Urinary bladder (tissue), 4 donors: ENCODE data around the gene TUBB1. TPM values are rescaled to one million over a fixed set of nuclear protein-coding genes. Genes with fewer than 3 reads are reported as not detected.
"Not testable (repeated sequence)": the region's sequence is repeated elsewhere in the genome, so short reads cannot be mapped to it uniquely, and the experiment has no call there.

Source experiments
- DNase-seq: peaks from one replicate; pipeline ENCODE4 v3.0.0-alpha.2; 2015; ENCODE audit errors: extremely low spot score
- H3K27ac ChIP-seq: one replicate; pipeline ENCODE4 v1.5.1; 2013; ENCODE audit warnings: low read depth, mild to moderate bottlenecking, moderate library complexity
- H3K36me3 ChIP-seq: one replicate; pipeline ENCODE4 v1.6.1; 2013; ENCODE audit warnings: mild to moderate bottlenecking, moderate library complexity; ENCODE audit not compliant: insufficient read depth
- H3K4me1 ChIP-seq: one replicate; pipeline ENCODE4 v1.6.1; 2013; ENCODE audit warnings: mild to moderate bottlenecking, moderate library complexity; ENCODE audit not compliant: insufficient read depth
- H3K4me3 ChIP-seq: one replicate; pipeline ENCODE4 v1.5.1; 2013; ENCODE audit warnings: low read depth, low read length
- WGBS: extraction: QIAGEN DNeasy Blood & Tissue Kit; methylation state at CpG from one replicate; pipeline ENCODE4 v1.1.7; 2013; 5-methylcytosine and 5-hydroxymethylcytosine counted together
- polyA plus RNA-seq: library from polyadenylated mRNA; stranded (reverse); fragments of 200-250 nt; gene quantifications from one replicate; pipeline ENCODE4 v1.2.3, GENCODE V29; 2013
- total RNA-seq: library from RNA; depleted of rRNA; stranded (reverse); fragments of >200 nt; gene quantifications from one replicate; pipeline ENCODE4 v1.2.3, GENCODE V29; 2014
- donor health status: healthy with polysubstance abuse.
- donor health status: healthy.

TUBB1 gene
- total and polyA plus RNA-seq, 2 donors, result 0.05 to 0.58 TPM

- 61% methylated on average over 17 of the region's 17 CpGs for WGBS
- Histone ChIP-seq H3K4me3 (no peak overlapping the region), H3K36me3 (no peaks in the 10 kb centered on the region), H3K4me1 (no peaks in the 10 kb centered on the region), H3K27ac (no peak overlapping the region)
- no peak for DNase-seq
These were observed 14.3 kb upstream of the TUBB1 start for GRCh38 chr20:59004763-59005522.

DNA sequence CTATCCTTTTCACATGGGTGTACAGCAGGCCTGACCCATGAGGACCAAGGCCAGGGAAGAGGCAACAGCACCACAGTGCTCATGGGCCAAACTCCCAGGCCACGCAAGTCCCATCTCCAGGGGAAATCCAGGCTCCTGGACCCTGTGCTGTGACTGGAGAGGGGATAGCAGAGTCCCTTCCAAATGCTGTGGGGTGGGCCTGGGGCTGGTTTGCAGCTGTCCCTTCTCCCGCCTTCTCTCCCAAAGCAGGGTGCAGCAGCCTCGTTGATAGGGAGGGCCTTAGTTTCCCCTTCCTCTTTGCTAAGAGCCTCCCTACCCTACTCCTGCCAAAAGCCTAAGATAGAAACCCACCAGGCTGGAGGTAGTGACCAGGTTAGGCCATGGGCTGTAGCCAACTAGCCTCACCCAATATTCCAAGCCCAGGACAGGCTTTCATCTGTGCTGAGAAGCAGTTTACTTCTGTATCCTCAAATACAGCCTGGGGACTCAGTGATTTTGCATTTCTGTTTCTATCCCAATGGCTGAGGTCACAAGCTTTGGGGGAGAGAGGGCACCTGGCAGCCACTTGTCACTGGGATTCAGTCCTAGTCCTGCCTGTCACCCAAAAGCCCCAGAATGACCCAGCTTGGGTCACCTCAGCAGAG, 13.6 kb upstream of the TUBB1 start:
- Histone ChIP-seq H3K4me3 (peak overlapping the region; percentile 77), H3K4me1 (no peaks in the 10 kb centered on the region), H3K36me3 (no peaks in the 10 kb centered on the region), H3K27ac (no peak overlapping the region)
- DNase-seq, result no peak
- 84% methylated on average over 3 of the region's 3 CpGs for WGBS

DNA sequence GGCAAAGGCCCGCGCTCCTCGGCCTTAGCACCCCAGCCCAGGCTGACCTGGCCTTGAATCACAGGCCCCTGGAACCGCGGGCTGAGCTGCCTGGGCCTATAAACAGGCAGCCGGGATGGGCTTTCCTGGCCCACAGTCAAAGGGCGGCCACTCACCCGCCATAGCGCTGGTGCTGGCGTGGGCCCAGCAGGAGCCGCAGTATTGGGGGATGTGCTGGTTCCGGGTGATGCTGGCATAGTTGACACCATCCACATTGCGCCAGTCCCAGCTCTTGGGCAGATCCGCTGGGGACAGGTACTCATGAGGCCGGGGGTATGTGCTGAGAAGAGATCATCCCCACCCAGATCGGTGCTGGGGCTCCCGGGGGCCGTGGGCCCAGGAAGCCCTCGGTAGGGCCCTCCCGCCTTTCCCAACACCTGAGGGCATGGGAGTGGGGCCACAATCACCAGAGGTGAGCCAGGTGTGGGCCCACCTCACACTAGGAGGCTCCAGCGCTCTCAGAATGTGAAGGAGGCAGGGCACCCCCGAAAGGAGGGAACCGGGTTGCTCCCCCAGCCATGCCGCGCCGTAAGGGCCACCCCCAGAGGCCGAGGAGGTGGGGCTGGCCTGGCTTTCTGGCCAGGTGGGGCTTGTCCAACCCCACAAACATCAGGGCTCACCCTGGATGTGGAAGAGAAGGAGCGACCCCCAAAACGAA, 12.9 kb upstream of the TUBB1 start:
- DNase-seq, result no peak
- H3K27ac ChIP-seq, result peak overlapping the region; percentile 35
- WGBS, result 34% methylated on average over 29 of the region's 29 CpGs
- H3K36me3 ChIP-seq, result no peaks in the 10 kb centered on the region
- peak overlapping the region; percentile 77 for H3K4me3 ChIP-seq
- no peaks in the 10 kb centered on the region for H3K4me1 ChIP-seq

GRCh38 chr20:59006864-59007664, 12.2 kb upstream of the TUBB1 start, which contains the start of gene CTSZ:
TSS of gene CTSZ (minus strand) at chr20:59007254. CDS start at chr20:59007128, 126 bp downstream.
- Histone ChIP-seq H3K4me3 (peak within 1 kb of the TSS; percentile 77), H3K4me1 (no peaks in the 10 kb centered on the region), H3K27ac (peak within 1 kb of the TSS; percentile 35), H3K36me3 (no peaks in the 10 kb centered on the region)
- DNase-seq, result no peak
- WGBS, result 7% methylated on average over 82 of the region's 82 CpGs

DNA sequence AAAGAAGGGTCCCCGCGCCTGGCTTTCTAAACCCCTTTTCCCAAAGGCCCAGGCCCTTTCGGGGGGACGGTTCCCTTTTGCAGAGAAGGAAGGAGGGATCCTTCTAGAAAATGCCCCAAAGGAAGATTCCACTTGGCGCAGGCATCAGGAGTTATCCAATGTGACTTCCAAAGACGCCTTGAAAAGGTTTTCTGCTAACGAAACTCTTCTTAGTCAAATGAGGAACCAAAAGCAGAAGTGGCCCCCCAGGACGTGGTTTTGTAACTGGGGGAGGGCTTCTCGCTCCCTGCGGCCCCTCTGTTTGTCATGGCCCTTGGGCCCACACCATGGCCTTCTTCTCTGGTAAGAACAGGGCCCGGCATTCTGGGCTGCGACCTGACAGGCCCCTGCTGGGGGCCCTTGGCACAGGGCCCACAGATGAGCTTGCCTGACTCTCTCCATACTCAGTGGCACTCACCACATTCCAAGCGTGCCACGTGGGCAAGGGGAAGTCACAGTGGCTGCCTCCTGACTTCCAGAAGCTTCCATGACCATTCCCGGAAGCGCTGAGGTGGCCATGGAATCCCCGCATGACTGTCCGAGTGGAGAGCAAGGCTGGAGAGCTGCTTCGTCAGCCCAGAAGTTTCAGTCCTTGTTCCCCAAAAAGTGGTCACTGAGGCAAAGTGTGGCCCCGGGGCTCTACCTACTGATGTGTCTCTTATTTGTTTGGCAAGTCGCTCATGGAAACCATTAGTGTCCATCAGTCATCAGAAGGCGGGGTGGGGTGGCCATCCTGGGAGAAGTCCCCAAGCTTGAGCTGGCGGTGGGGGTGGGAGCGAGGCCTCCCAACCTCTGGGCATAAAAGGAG, 11.3 kb upstream of the TUBB1 start:
- Histone ChIP-seq H3K36me3 (no peaks in the 10 kb centered on the region), H3K4me3 (peak overlapping the region; percentile 77), H3K27ac (no peak overlapping the region), H3K4me1 (no peaks in the 10 kb centered on the region)
- 87% methylated on average over 24 of the region's 24 CpGs for WGBS
- no peak for DNase-seq

DNA sequence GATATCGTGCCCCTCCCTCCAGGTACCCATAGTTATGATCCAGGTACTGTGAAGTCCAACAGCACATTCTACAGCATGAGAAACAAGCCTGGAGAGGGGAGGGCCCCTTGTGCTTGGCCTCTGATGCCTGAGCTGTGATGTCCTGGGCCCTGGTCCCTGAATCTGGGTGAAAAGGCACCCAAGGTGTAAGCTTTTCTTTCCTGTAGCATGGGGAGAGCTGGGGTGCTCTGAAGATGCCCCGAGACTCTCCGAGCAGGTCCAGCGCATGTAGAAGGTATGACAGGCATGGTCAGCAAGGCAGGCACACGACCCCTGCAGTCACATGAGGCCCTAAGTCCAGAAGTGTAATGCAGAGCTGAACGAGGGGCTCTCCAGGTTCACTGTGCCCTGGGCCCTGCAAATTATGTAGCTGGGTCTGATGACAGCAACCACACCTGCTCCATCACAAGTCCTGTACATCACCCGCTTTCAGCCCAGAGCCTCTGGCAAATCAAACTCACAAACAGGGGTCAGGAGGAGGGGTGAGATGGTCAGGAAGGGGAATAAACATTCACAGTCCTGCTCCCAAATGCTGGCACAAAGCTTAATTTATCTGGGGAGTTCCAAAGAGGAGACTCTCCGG, 10.4 kb upstream of the TUBB1 start:
- DNase-seq, result no peak
- Histone ChIP-seq H3K36me3 (no peaks in the 10 kb centered on the region), H3K4me3 (no peak overlapping the region), H3K4me1 (no peaks in the 10 kb centered on the region), H3K27ac (no peak overlapping the region)
- WGBS, result 87% methylated on average over 8 of the region's 8 CpGs

DNA sequence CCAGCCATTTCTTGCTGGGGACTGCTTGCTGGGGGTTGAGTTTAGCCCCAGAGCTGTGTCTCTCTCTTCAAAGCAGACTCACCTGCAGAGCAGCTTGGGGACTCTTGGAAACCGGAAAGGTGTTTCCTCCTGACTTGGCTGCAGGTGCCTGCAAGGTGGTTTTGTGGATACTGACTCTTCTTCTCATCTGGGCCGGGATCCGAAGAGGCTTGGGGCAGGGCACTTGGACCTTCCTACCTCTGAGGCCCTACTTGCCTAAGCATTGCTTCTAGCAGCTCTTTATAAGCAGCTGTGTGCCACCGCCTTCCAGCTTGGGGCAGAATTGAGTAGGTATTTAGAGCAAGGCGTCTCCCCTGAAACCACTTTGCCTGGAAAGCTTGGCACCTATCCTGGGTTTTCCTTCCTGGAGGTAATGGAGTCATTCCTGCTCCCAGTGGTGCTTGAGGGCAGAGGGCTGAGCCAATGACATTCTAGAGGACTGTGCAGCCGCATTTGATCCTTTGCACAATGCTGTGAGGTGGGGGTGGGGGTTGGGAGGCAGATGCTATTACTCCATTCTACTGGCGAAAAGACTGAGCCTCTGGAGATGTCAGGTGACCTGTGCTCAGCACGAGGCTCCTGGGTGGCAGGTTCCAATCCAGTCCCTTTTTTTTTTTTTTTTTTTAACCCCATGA, 8.8 kb upstream of the TUBB1 start:
- Histone ChIP-seq H3K36me3 (no peaks in the 10 kb centered on the region), H3K27ac (no peak overlapping the region), H3K4me1 (no peaks in the 10 kb centered on the region), H3K4me3 (no peak overlapping the region)
- 77% methylated on average over 8 of the region's 8 CpGs for WGBS
- DNase-seq, result no peak

DNA sequence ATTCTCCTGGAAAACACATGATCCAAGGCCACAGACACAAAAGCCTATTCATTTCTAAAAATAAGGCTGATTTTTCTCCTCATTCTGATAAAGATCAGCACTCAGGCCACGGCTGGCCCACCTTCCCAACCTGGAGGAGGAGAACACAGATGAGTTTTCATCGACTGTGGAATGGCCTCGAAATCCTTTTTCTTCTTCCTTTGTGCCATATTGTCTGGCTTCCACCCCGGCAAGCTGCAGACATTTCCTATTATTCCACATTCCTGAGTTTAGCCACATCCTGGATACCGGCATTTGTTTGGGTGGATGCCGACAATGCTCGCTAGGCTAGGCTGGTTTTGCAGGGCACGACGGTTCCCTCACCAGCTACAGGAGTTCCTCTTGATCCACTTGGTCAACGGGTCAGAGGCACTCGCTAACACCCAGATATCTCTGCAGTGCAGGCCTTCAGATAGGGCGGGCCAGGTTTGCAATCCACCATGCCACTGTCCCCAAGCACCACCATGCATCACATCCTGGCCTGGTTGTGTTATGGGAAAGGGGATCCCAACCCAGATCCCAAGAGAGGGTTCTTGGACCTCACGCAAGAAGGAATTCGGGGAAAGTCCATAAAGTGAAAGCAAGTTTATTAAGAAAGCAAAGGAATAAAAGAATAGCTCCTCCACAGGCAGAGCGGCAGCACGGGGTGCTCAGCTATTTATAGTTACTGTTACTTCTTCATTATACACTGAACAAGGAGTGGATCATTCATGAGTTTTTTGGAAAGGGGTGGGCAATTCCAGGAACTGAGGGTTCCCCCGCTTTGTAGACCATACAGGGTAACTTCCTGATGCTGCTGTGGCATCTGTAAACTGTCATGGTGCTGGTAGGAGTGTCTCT, 8.0 kb upstream of the TUBB1 start:
- no peak for DNase-seq
- Histone ChIP-seq H3K36me3 (no peaks in the 10 kb centered on the region), H3K4me3 (no peak overlapping the region), H3K4me1 (no peaks in the 10 kb centered on the region), H3K27ac (no peak overlapping the region)
- 65% methylated on average over 17 of the region's 17 CpGs for WGBS

DNA sequence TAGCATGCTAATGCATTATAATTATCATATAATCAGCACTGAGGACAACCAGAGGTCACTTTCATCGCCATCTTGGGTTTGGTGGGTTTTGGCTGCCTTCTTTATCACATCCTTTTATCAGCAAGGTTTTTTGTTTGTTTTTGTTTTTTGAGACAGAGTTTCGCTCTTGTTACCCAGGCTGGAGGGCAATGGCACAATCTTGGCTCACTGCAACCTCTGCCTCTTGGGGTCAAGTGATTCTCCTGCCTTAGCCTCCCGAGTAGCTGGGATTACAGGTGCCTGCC, 7.4 kb upstream of the TUBB1 start:
- WGBS, result 89% methylated on average over 3 of the region's 3 CpGs
- DNase-seq, H3K4me1 ChIP-seq, H3K4me3 ChIP-seq, H3K27ac ChIP-seq, H3K36me3 ChIP-seq: not testable (repeated sequence)

GRCh38 chr20:59013031-59013951, 5.9 kb upstream of the TUBB1 start:
- no peak for DNase-seq
- Histone ChIP-seq H3K36me3 (no peaks in the 10 kb centered on the region), H3K27ac (no peak overlapping the region), H3K4me3 (no peak overlapping the region), H3K4me1 (no peaks in the 10 kb centered on the region)
- WGBS, result 85% methylated on average over 17 of the region's 17 CpGs
